Measurements from ENCODE around the gene ALG1L2.
"Not testable (repeated sequence)": the region's sequence is repeated elsewhere in the genome, so short reads cannot be mapped to it uniquely, and the experiment has no call there.

ALG1L2 gene

GRCh38 chr3:130081351-130081881 is at the start of gene ALG1L2:
Gene ALG1L2, plus strand, starts transcription at chr3:130081831. Its CDS starts 186 bp downstream, at chr3:130082017.
- DNase-seq (ENCODE audit: low spot score) = no peak

- not testable (repeated sequence) for DNase-seq (ENCODE audit: low spot score)
Measured at GRCh38 chr3:130037126-130037815, 44.4 kb upstream of the ALG1L2 start.

- peak; percentile 20 for DNase-seq (ENCODE audit: low spot score)
Measured at GRCh38 chr3:130042736-130043135, 38.9 kb upstream of the ALG1L2 start.

- DNase-seq (ENCODE audit: low spot score) = not testable (repeated sequence)
Measured at GRCh38 chr3:130043658-130044057, 38.0 kb upstream of the ALG1L2 start.

GRCh38 chr3:130044370-130044769 is 37.3 kb upstream of the ALG1L2 start:
- no peak for DNase-seq (ENCODE audit: low spot score)

- no peak for DNase-seq (ENCODE audit: low spot score)
Measured at GRCh38 chr3:130048726-130049125, 32.9 kb upstream of the ALG1L2 start.

- not testable (repeated sequence) for DNase-seq (ENCODE audit: low spot score)
Measured at GRCh38 chr3:130052366-130052765, 29.3 kb upstream of the ALG1L2 start.

- DNase-seq (ENCODE audit: low spot score) = not testable (repeated sequence)
Measured at GRCh38 chr3:130052965-130053364, 28.7 kb upstream of the ALG1L2 start.

- DNase-seq (ENCODE audit: low spot score) = not testable (repeated sequence)
Measured at GRCh38 chr3:130057536-130058266, 23.9 kb upstream of the ALG1L2 start.

- DNase-seq (ENCODE audit: low spot score) = not testable (repeated sequence)
Measured at GRCh38 chr3:130058267-130058657, 23.4 kb upstream of the ALG1L2 start.

GRCh38 chr3:130058716-130059115 is 22.9 kb upstream of the ALG1L2 start:
- peak; percentile 5 for DNase-seq (ENCODE audit: low spot score)

- DNase-seq (ENCODE audit: low spot score) = not testable (repeated sequence)
Measured at GRCh38 chr3:130059162-130059561, 22.5 kb upstream of the ALG1L2 start.

GRCh38 chr3:130073582-130073981 is 8.0 kb upstream of the ALG1L2 start:
- DNase-seq (ENCODE audit: low spot score) = no peak

- no peak for DNase-seq (ENCODE audit: low spot score)
Measured at GRCh38 chr3:130077636-130078035, 4.0 kb upstream of the ALG1L2 start.

GRCh38 chr3:130083363-130084090 is 1.9 kb downstream of the ALG1L2 start:
- not testable (repeated sequence) for DNase-seq (ENCODE audit: low spot score)

- no peak for DNase-seq (ENCODE audit: low spot score)
Measured at GRCh38 chr3:130084436-130084980, 2.9 kb downstream of the ALG1L2 start.

- no peak for DNase-seq (ENCODE audit: low spot score)
Measured at GRCh38 chr3:130085881-130086280, 4.2 kb downstream of the ALG1L2 start.

- DNase-seq (ENCODE audit: low spot score) = not testable (repeated sequence)
Measured at GRCh38 chr3:130086628-130087027, 5.0 kb downstream of the ALG1L2 start.

GRCh38 chr3:130088061-130088460 is 6.4 kb downstream of the ALG1L2 start:
- no peak for DNase-seq (ENCODE audit: low spot score)

GRCh38 chr3:130090681-130091080 is 9.1 kb downstream of the ALG1L2 start:
- DNase-seq (ENCODE audit: low spot score) = not testable (repeated sequence)

GRCh38 chr3:130091958-130092357 is 10.3 kb downstream of the ALG1L2 start:
- DNase-seq (ENCODE audit: low spot score) = no peak

- DNase-seq (ENCODE audit: low spot score) = no peak
Measured at GRCh38 chr3:130093741-130094391, 12.2 kb downstream of the ALG1L2 start.
